ENCODE data around the gene TMOD4. TPM values are rescaled to one million over a fixed set of nuclear protein-coding genes. Genes with fewer than 3 reads are reported as not detected.

The TMOD4 gene
- total RNA-seq, 1 experiment from 2014 or later = 1.3 TPM

GRCh38 chr1:151157067-151157531 is 18.7 kb downstream of the TMOD4 start:
- intact Hi-C loops (cut with micrococcal nuclease; ENCODE audit: unreplicated experiment) = loop anchor here (5.0 kb wide), 1 partner anchor 135 kb away; no protein-coding TSS in a partner anchor
- no peak overlapping the region for H3K4me3 ChIP-seq (ENCODE audit: low read depth, low read length)
- DNase-seq = no peak
- H3K27me3 ChIP-seq (replicated peaks; ENCODE audit: control insufficient read depth, insufficient read depth, low read length) = no peaks in the 10 kb centered on the region
- Mint-ChIP-seq H3K27me3 (ENCODE audit: insufficient read depth, unreplicated experiment) (no peaks in the 10 kb centered on the region), H3K9me3 (ENCODE audit: unreplicated experiment) (no peaks in the 10 kb centered on the region), H3K36me3 (ENCODE audit: insufficient read depth, unreplicated experiment) (no peaks in the 10 kb centered on the region), H3K27ac (ENCODE audit: unreplicated experiment) (no peak overlapping the region), H3K4me1 (ENCODE audit: low read depth, unreplicated experiment) (no peaks in the 10 kb centered on the region), H3K4me3 (ENCODE audit: unreplicated experiment) (no peak overlapping the region)
- H3K9me3 ChIP-seq = no peaks in the 10 kb centered on the region
- no TSS peak for BruUV-seq (replicated peaks)
- TF ChIP-seq CTCF (IDR thresholded peaks at IDR 0.05; ENCODE audit: insufficient read depth in 1 of 2, low read depth in 1 of 2, low read length in 1 of 2, severe bottlenecking in 1 of 2, unreplicated experiment in 1 of 2) = no peak
- 0 out of 2 replicates have a peak, but pooled peaks cover 5% of the 10 kb centered on the region for H3K4me1 ChIP-seq
- H3K36me3 ChIP-seq (ENCODE audit: control insufficient read depth, insufficient read depth, low read length) = no peaks in the 10 kb centered on the region
- POLR2A ChIA-PET = interaction anchor here (0.5 kb wide), 1 partner anchor 93 kb away, joined by 4 read pairs; no protein-coding TSS in a partner anchor
- CTCF ChIA-PET = interaction anchor here (0.5 to 6.9 kb wide), 7 partner anchors 28 to 86 kb away, joined by 3 to 69 read pairs (median 3); no protein-coding TSS in a partner anchor

GRCh38 chr1:151156515-151156819 is 19.3 kb downstream of the TMOD4 start, which contains the start of gene TNFAIP8L2:
Gene TNFAIP8L2 (plus strand): TSS chr1:151156649. CDS start chr1:151158698, 2,049 bp downstream.
- H3K4me3 ChIP-seq (ENCODE audit: low read depth, low read length) = no peak within 1 kb of the TSS
- no peak within 1 kb of the TSS for H3K4me3 Mint-ChIP-seq (ENCODE audit: unreplicated experiment)
- no peaks in the 10 kb centered on the region for H3K36me3 ChIP-seq (ENCODE audit: control insufficient read depth, insufficient read depth, low read length)
- H3K27me3 ChIP-seq (replicated peaks; ENCODE audit: control insufficient read depth, insufficient read depth, low read length) = no peaks in the 10 kb centered on the region
- H3K4me1 ChIP-seq = 0 out of 2 replicates have a peak, but pooled peaks cover 5% of the 10 kb centered on the region
- no peaks in the 10 kb centered on the region for H3K36me3 Mint-ChIP-seq (ENCODE audit: insufficient read depth, unreplicated experiment)
- no peak for TF ChIP-seq CTCF (IDR thresholded peaks at IDR 0.05; ENCODE audit: insufficient read depth in 1 of 2, low read depth in 1 of 2, low read length in 1 of 2, severe bottlenecking in 1 of 2, unreplicated experiment in 1 of 2)
- DNase-seq = no peak
- H3K9me3 ChIP-seq = no peaks in the 10 kb centered on the region
- ChIA-PET CTCF (interaction anchor here (0.5 to 6.9 kb wide), 7 partner anchors 28 to 85 kb away, joined by 3 to 69 read pairs (median 3); no protein-coding TSS in a partner anchor), POLR2A (no interaction called here)
- H3K9me3 Mint-ChIP-seq (ENCODE audit: unreplicated experiment) = no peaks in the 10 kb centered on the region
- BruUV-seq (replicated peaks) = no TSS peak
- H3K4me1 Mint-ChIP-seq (ENCODE audit: low read depth, unreplicated experiment) = no peaks in the 10 kb centered on the region
- H3K27me3 Mint-ChIP-seq (ENCODE audit: insufficient read depth, unreplicated experiment) = no peaks in the 10 kb centered on the region
- intact Hi-C loops (cut with micrococcal nuclease; ENCODE audit: unreplicated experiment) = loop anchor here (1.0 to 5.0 kb wide), 2 partner anchors 57 to 134 kb away; no protein-coding TSS in a partner anchor
- no peak within 1 kb of the TSS for H3K27ac Mint-ChIP-seq (ENCODE audit: unreplicated experiment)

GRCh38 chr1:151147665-151148064 is 28.1 kb downstream of the TMOD4 start:
- peak in 1 of 2 experiments; percentile 35 for DNase-seq
- intact Hi-C loops (cut with micrococcal nuclease; ENCODE audit: unreplicated experiment) = loop anchor here (2.0 kb wide), 2 partner anchors 17 to 77 kb away; partner anchors contain the start of gene GABPB2
- Mint-ChIP-seq H3K27ac (ENCODE audit: unreplicated experiment) (peak overlapping the region; percentile 10), H3K27me3 (ENCODE audit: insufficient read depth, unreplicated experiment) (no peaks in the 10 kb centered on the region), H3K4me1 (ENCODE audit: low read depth, unreplicated experiment) (peaks cover 12% of the 10 kb centered on the region), H3K4me3 (ENCODE audit: unreplicated experiment) (peak overlapping the region; percentile 86), H3K9me3 (ENCODE audit: unreplicated experiment) (no peaks in the 10 kb centered on the region), H3K36me3 (ENCODE audit: insufficient read depth, unreplicated experiment) (peaks cover 4% of the 10 kb centered on the region)
- Histone ChIP-seq H3K4me3 (ENCODE audit: low read depth, low read length) (peak overlapping the region; percentile 80), H3K27me3 (replicated peaks; ENCODE audit: control insufficient read depth, insufficient read depth, low read length) (no peaks in the 10 kb centered on the region), H3K4me1 (peaks cover 16% of the 10 kb centered on the region), H3K36me3 (ENCODE audit: control insufficient read depth, insufficient read depth, low read length) (no peaks in the 10 kb centered on the region), H3K9me3 (no peaks in the 10 kb centered on the region)
- BruUV-seq (replicated peaks) = no TSS peak
- CTCF ChIA-PET = interaction anchor here (1.5 kb wide), 1 partner anchor 17 kb away, joined by 4 read pairs; no protein-coding TSS in a partner anchor
- TF ChIP-seq CTCF (IDR thresholded peaks at IDR 0.05; ENCODE audit: insufficient read depth in 1 of 2, low read depth in 1 of 2, low read length in 1 of 2, severe bottlenecking in 1 of 2, unreplicated experiment in 1 of 2) = no peak
- POLR2A ChIA-PET = no interaction called here
